Measurements from ENCODE around the gene FOXC1.

FOXC1 gene

GRCh38 chr6:1584996-1585668 is 24.6 kb upstream of the FOXC1 start:
- no peak for DNase-seq

GRCh38 chr6:1585669-1586049 is 24.1 kb upstream of the FOXC1 start:
- DNase-seq = no peak

DNA sequence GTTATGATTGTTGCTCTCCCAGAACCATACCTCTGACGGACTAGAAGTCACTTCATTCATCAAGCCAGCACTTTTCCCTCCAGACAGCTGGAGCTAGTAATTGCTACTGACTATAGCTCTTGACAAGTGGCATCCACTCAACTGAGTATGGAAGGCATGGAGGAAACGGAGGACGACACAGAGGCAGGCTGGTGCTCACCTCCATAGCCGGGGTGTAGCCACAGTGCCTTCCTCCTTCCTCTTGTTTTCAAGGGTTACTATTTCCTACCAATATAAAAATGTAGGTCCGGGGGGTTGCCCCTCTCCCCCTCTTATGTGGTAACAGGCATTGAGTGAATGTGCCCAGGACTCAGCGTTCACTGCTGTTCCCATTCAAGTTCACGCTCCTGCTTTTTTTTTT is 23.5 kb upstream of the FOXC1 start:
- DNase-seq = no peak

GRCh38 chr6:1586861-1587450 is 22.8 kb upstream of the FOXC1 start:
- no peak for DNase-seq

GRCh38 chr6:1587546-1587945 is 22.2 kb upstream of the FOXC1 start:
- no peak for DNase-seq

- no peak for DNase-seq
These were observed 21.7 kb upstream of the FOXC1 start for GRCh38 chr6:1587977-1588376.

- no peak for DNase-seq
These were observed 20.5 kb upstream of the FOXC1 start for GRCh38 chr6:1589208-1589607.

- DNase-seq = no peak
These were observed 19.1 kb upstream of the FOXC1 start for GRCh38 chr6:1590580-1590979.

GRCh38 chr6:1591243-1591642 is 18.5 kb upstream of the FOXC1 start:
- DNase-seq = no peak

DNA sequence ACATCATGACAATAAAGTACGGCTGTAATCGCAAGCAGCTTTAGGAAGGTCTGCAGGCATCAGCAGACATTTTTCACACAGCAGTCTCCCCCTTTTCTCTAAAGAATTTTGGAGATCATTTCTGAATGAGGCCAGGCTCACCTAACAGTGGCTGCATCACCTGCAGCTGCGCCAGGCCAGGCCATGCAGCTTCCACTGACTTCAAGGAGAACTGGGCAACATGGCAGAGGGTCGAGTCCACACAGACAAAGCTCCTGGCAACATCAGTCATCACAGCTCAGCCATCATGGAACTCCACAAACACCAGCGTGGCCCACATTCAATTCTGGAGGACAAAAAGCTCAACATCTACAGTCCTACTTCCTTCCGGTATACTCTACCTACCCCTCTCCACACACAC is 17.8 kb upstream of the FOXC1 start:
- no peak for DNase-seq

GRCh38 chr6:1592852-1593251 is 16.9 kb upstream of the FOXC1 start:
- DNase-seq = no peak

- no peak for DNase-seq
These were observed 16.3 kb upstream of the FOXC1 start for GRCh38 chr6:1593286-1593957.

- no peak for DNase-seq
These were observed 15.8 kb upstream of the FOXC1 start for GRCh38 chr6:1593958-1594314.

DNA sequence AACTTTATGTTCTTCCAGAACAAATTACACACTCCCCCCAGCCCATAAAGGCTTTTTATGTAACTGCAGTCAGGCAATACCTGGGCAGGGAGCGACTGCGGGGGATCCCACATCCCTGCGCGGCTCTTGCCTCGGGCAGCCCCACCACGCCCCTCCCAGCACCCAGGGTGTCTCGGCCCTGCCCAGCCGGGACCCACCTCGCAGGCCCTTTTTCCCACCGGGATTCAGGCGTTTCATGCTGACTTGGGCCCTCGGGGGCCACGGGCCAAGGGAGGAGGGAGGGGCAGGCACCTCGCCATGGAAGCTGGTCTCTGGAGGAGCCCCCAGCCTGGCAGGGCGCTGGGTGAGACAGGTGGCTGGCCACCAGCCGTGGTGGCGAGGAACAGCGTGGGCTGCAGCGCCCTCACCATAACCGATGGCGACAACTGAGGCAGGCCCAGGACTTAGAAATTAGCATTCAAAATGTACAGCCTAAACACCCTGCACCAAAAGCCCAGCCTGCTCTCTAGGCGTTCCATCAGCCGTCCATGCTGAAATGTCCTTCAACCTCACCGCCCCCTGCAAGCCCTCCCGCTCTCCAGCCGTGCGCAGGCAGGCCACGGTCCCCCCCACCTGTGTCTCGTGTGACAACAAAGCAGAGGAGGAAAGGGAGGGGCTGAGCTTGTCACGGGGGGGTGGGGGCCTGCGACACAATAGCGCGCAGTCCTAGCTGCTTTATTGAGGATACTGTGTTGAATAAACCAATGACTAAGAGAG is 15.1 kb upstream of the FOXC1 start:
- peak; percentile 88 for DNase-seq

DNA sequence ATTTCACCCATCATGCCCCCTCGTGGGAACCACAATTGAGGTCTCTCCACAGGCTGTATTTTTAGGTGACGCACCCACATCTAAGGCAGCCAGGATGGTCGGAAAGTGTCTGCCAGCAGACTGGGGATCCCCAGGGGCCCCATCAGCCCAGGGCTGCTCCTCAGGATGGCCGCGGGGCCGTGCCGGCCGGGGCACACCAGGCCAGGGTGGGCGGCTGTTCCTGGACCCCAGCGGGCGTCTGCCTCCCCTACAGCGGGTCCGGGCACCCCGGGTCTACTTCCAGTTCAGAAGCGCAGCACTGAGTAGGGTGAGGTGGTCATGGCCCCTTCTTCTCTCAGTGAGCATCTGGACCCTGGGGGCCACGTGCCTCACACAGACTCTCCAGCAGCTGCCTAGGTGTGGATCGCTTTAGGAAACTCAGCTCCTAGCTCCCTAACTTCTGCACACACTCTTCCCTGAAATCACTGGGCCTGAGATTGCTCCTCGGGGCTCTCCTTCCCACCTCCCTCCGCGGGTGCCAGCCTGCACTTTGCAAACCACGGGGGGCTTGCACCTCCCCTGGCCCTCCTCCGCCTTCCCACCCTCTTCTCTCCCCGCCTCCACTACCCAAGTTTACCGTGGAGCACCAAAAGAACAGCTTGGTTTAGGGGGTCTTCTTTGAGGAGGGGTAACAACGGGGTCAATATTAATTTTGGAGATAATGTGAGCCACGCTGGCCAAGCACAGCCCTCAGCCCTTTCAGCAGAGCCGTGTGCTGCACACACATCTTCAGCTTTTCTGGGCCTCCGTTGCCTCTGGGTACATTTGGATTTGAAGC is 14.2 kb upstream of the FOXC1 start:
- peak; percentile 60 for DNase-seq

DNA sequence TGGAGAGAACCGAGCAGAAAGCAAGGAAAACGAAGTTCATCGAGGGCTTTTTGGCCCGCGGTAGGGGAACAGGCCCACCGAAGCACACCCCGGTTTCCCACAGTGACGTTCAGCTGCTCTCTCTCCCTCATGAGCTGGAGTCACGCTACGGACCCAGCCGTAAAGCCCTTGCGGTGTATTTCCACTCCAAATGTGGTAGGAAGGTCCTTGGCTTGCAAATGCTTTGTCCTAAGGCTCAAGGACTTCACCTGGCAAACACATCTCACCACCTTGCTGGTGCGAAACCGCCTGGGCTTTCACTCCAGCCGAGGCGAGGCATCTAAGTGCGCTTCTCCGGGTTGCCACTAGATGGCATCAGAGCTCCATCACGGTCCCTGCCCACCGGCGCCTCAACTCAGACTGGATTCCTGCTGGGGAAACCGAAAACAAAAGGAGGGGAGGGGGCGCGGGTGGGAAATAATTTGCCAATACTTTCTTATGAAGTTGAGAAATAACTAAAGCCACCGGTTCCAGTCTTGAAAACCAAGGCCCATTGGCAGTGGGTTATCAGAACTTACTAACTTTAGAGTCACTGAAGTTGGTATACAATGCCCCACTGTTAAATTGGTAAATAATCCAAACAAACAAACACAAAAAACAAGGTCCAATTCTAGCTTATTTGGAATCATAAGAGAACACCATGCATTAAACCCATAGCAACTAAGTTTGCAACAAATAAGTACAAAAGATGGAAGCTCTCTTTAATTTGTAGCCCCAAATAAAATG is 13.4 kb upstream of the FOXC1 start:
- peak; percentile 78 for DNase-seq

DNA sequence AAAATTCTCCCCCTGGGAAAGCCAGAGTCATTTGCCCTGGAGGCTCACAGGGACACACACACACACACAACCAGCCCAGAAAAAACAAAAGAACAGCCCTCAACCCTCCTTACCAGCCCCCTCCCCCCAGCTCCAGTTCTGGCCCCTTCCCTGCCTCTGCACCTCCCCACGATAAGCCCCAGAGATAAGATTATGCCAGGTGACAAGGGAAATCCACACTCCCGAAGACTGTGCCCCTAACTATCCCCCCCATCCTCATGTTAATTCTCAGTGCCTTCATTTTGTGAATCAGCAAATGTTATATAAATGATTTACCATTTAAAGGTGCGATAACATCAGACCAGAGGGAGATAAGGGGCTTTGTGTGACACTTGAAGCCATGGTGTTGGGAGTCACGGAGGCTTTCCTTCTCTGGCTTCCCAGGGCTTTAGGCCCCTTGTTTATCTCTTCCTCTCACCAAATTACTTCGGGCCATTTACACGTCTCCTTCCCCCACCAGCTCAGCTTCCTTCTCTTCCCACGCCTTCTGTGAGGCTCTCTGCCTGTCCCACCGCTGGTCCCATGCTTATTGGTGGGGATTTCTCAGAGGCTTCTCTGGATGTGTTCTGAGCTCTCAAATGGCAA is 12.5 kb upstream of the FOXC1 start:
- DNase-seq = no peak

DNA sequence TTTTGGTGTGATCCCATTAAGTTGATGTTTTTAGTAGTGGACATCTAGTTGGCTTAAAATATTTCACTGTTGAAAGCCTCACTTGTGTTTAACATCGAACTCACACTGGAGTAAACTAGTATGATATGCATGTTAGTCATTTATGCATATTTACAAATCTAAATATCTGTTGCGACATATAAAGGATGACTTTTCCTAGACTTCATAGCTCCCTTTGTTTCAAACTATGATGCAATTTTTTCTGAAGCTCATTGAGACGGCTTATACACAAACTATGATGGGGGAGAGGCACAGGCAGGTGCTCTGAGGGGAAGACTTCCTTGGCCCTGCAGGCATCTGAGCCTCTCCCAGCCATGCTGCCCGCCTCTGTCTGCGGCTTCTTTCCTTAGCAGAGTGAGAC is 11.8 kb upstream of the FOXC1 start:
- DNase-seq = no peak

- DNase-seq = no peak
These were observed 11.3 kb upstream of the FOXC1 start for GRCh38 chr6:1598433-1598832.

DNA sequence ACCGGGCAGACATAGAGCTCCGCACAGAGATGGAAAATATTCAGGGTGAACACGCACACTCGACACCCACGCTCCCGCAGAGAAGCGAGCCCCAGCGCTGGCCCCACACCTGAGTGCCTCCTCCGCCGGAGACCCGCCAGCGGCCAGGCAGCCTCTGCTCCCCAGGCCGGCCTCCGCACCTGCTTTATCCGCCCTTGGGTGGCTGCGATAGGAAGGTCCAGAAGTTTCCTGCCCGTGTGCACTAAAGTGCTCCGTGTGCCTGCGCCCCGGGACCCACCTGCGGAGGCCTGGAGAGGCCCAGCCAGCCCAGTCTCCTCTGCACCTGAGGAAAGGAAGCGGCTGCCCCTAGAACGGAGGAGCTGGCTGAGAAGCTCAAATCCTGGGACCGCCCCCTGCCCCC is 10.8 kb upstream of the FOXC1 start:
- DNase-seq = no peak

GRCh38 chr6:1599469-1599868 is 10.2 kb upstream of the FOXC1 start:
- no peak for DNase-seq
